ENCODE results near the gene PPP6C. TPM values are rescaled to one million over a fixed set of nuclear protein-coding genes. Genes with fewer than 3 reads are reported as not detected.
"Not testable (repeated sequence)": the region's sequence is repeated elsewhere in the genome, so short reads cannot be mapped to it uniquely, and the experiment has no call there.

PPP6C gene
- total and polyA plus RNA-seq, 2 experiments from 2014 or later, result 31.9 to 46.4 TPM

- TF ChIP-seq CTCF (conservative IDR thresholded peaks at IDR 0.05; ENCODE audit: low read depth in 2 of 2) (no peak), EZH2phosphoT487 (IDR thresholded peaks at IDR 0.05; ENCODE audit: unreplicated experiment) (no peak), ZNF462 (CRISPR knock-in tag; IDR thresholded peaks at IDR 0.05) (no peak)
Observed at GRCh38 chr9:125166762-125167161, 22.8 kb downstream of the PPP6C start (continued).

DNA sequence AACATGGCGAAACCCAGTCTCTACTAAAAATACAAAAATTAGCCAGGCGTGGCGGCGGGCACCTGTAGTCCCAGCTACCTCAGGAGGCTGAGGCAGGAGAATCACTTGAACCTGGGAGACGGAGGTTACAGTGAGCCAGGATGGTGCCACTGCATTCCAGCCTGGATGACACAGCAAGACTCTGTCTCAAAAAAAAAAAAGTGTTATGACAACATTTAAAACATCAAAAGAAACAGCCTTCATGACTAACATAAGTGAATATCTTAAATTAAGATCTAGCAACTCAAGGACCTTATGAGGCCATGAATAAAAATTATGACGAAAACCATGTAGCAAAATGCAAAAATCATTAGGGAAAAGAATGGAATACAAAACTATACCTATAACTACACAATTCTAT is 26.7 kb downstream of the PPP6C start:
- peaks cover 16% of the 10 kb centered on the region; the same call in 1 of the 2 replicates for H4K20me1 ChIP-seq (replicated peaks; ENCODE audit: insufficient read depth)
- H3K27me3 ChIP-seq (ENCODE audit: insufficient read depth); H3K4me3 ChIP-seq; DNase-seq (ENCODE audit: low spot score); H3K36me3 Mint-ChIP-seq (ENCODE audit: low read depth); H3F3A ChIP-seq (replicated peaks; ENCODE audit: low read depth); H3K9me3 Mint-ChIP-seq; ATAC-seq; H3K4me2 ChIP-seq; H3K4me1 Mint-ChIP-seq; H3K4me3 Mint-ChIP-seq; H3K27ac ChIP-seq (ENCODE audit: low read depth); H3K27ac Mint-ChIP-seq; H2AFZ ChIP-seq; H3K9me2 ChIP-seq (ENCODE audit: insufficient read depth); H3K27me3 Mint-ChIP-seq (ENCODE audit: insufficient read depth, low read depth, poor library complexity); H3K36me3 ChIP-seq (ENCODE audit: insufficient read depth); H3K4me1 ChIP-seq (ENCODE audit: insufficient read depth): not testable (repeated sequence)
- peaks cover 34% of the 10 kb centered on the region; the same call in 1 of the 2 replicates for H3K79me2 ChIP-seq (replicated peaks; ENCODE audit: insufficient read depth)
